PC-9 (cell line): Measurements from ENCODE around the gene DHX30.

Source experiments
- CTCF ChIP-seq: fragments of 200-600 bp; sonication (generic); conservative IDR thresholded peaks from 2 replicates; pipeline ENCODE4 v1.6.1; 2017; ENCODE audit warnings: mixed run types, antibody characterized with exemption, mild to moderate bottlenecking, moderate library complexity
- EZH2 ChIP-seq: fragments of 200-600 bp; sonication (generic); IDR thresholded peaks from 2 replicates; pipeline ENCODE4 v1.8.0; 2017; ENCODE audit warnings: antibody characterized with exemption, low read depth

DNA sequence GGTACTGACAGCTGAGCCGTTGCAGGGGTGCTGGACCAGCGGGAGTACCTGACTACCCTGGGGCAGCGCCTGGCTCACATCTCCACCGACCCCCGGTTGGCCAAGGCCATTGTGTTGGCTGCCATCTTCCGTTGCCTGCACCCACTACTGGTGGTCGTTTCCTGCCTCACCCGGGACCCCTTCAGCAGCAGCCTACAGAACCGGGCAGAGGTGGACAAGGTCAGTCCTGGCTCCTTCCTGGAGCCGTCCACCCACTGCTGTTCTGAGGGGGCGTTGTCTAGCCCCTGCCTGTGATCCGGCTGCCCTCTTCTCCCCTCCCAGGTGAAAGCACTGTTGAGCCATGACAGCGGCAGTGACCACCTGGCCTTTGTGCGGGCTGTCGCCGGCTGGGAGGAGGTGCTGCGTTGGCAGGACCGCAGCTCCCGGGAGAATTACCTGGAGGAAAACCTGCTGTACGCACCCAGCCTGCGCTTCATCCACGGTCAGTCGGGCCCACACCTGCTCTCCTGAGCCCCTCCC is 45.7 kb downstream of the DHX30 start:
- no peak for TF ChIP-seq EZH2
- no peak for TF ChIP-seq CTCF
